T-helper 22 cell (primary cell): ENCODE data around the gene C11orf98.
"Not testable (repeated sequence)": the region's sequence is repeated elsewhere in the genome, so short reads cannot be mapped to it uniquely, and the experiment has no call there.

Source experiments
- DNase-seq: peaks from one replicate; pipeline ENCODE4 v3.0.0-alpha.2; 2020; ENCODE audit warnings: low read depth

C11orf98 gene

GRCh38 chr11:62650283-62650682, 14.7 kb downstream of the C11orf98 start:
- not testable (repeated sequence) for DNase-seq

GRCh38 chr11:62649486-62649885, 15.5 kb downstream of the C11orf98 start:
- DNase-seq: no peak

DNA sequence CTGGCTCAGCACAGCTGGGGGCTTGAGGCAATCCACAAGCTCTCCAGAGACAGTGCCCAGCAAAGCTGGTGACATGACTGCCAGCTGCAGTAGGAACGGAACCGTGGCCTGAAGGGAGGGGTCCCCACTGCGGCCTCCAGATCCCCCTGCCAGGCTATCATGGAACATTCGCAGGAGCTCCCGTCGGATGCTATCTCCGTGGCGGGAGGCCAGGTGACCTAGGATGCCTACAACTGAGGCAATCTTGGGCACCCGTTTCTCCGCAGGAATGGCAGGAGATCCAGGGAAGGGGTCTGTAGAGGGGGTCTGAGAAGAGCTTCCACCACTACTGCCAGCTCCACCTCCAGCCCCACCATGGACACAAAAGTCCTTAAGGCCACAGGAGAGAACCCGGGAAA, 16.0 kb downstream of the C11orf98 start:
- DNase-seq: no peak

GRCh38 chr11:62648185-62648966, 16.6 kb downstream of the C11orf98 start:
- DNase-seq: no peak

DNA sequence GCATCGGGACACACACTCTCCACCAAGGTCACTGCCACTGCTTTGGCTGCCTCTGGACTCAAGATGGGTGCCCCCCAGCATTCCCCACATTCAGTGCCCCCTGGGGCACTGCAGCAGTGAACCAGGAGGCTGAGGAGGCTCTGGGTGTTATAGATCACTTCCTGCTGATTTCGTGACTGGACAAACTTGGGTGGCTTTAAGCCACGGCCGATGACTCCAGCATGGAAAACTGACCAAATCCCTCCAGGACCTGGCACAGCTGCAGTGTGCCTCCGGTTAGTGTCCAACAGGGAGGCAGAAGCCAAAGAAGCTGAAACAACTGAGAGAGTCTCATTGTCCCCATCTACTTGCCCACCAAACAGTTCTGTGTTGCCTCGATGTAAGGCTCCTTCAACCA, 17.4 kb downstream of the C11orf98 start:
- no peak for DNase-seq

GRCh38 chr11:62646825-62647608, 18.0 kb downstream of the C11orf98 start:
- no peak for DNase-seq

DNA sequence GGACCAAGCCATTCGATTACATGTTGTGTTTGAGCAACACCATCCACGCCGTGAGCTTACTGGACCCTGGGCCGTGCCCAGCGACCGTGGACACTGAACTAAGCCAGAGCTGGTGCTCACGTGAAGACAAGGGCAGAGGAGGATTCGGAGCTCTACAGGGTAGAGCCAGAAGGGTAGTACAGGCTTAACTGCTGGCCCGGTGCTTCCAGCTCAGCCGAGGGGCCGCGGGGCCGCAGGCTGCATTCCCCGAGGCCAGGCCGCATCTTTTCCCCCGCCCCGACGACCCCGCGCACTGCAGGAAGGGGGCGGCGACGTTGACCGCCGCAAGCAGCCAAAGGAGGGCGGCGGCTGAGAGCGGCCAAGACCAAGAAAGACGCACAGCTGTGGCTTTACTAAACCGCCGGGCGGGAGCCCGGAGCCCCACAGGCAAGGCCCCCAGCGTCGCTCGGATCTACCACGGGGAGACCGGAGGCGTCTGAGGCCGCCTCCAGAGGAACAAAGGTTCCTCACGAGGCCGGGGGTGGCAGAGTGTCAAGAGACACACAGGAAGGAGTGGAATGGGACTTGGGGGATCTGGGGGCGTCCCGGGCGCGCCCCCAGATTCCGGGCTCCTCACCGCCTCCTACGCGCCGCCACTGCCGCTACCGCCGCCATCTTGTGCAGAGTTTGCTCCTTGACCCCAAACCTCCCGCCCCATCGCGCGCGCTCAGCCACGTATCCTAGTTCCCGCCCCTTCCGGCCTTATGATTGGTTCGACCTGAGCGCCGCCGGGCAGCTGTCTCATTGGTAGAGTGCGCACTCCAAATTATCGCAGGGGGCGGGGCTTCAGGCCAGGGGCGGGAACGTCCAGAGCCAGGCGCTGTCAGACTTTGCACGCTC, 18.8 kb downstream of the C11orf98 start, which contains the start of gene GANAB:
Gene GANAB, minus strand, starts transcription at position 668 of the 879 bp plus-strand sequence. Its CDS starts 14 bp downstream, at position 654.
- DNase-seq: peak; percentile 98

DNA sequence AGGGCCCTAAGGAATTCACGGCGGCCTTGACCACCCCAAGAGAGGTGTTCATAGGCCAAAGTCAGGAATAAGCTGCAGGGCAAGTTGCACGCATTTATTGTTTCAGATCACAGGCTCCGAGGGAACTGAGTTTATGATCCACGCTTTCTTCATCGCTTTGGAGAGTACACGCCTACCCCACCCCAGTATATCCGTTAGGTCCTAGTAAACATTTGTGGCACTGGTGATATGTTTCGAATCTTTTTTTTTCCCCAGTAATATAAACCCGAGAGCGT, 19.4 kb downstream of the C11orf98 start:
- no peak for DNase-seq

- no peak for DNase-seq
Observed at GRCh38 chr11:62644220-62644619, 20.8 kb downstream of the C11orf98 start.

DNA sequence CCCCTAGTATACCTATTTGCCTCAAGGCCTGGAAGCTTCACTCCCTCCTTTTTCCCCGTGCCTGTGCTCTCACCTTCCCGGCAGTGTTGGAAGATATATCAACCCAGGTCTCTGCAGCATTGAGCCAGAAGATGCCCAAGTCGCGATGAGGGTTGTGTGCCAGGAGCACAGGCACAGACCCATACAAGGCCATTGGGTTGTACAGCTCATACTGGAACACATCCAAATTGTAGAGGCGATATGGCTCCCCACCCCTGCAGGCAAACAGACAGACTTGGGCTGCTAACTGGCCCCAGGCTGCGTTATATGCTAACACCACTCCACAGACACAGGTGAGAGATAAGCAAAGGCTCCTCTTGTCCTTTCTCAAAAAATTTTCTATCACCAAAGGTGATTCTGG, 32.5 kb downstream of the C11orf98 start:
- DNase-seq: no peak

DNA sequence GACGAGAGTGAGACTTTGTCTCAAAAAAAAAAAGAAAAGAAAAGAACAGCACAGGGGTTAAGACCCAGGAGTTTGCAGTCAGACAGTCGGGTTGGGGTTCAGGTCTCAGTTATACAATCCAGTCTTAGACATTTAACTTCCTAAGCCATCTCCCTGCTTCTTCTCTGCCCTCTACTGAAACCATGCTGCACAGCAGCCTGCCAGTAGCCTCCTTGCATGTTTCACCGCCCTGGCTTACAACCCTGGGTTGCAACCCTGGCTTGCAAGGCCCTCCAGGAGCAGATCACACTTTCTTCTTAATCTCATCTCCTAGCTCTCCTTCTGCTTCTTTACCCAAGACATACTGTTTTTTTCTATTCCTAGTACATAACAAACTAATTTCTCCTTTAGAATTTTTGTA, 37.3 kb downstream of the C11orf98 start:
- no peak for DNase-seq

DNA sequence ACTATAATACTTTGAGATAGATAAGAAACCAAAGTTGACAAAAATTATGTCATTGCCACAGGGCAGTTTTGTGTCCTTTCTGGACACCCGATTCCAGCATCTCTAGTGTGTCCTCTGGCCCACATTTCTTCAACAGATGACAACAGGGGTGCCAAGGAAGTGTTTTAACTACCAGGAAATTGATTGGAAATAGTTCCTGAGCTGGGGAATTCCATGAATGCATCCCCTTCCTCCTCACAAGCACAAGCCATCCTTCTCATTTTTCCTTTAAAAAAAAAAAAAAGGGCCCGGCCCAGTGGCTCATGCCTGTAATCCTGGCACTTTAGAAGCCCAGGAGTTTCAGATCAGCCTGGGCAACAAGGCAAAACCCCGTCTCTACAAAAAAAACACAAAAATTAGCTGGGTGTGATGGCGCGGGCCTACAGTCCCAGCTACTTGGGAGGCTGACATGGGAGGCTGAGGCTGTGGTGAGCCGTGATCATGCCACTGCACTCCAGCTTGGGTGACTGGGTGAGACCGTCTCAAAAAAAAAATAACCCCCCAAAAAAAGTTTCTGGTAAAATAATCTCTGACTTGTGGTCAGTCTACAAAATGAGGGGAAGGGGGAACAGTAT, 42.4 kb downstream of the C11orf98 start:
- DNase-seq: no peak

DNA sequence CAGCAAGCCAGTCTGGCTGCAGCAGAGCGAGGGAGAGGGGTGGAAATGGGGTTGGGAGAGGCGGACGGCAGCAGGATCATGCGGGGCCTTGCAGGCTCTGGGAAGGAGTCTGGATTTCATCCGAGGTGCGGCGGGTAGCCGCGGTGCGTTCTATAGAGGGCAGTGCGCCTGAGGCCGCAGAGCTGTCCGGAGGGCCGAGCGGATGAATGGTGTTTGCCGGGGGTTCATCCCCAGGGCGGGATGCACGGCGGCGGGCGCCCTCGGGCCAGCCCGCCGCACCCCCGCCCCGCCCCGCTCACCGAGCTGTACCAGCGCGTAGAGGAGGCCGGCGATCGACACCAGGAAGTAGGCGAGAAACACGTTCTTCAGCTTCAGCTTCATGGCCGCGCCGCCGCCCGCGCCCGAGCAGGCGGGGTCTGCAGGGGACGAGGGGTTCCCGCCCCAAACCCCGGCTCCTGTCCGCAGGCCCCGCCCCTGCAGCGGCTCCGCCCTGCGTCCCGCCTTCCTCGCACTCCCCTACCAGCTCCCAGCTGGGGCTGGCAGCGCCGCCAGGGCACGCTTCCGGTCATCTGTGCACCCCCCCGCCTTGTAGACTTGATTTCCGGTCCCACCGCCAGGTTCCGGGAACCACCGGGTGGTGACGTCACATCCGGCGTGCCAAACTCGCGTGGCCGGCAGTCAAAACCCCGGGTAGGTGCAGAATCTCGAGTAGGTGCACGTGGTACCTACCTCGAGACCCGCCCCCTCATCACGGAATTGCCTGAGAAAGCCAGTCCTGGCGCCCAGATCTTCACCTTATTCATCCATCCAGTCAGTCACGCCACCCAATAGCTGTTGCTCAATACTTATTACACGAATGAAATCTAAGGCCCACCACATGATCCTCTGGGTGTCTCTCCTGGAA, 43.2 kb downstream of the C11orf98 start, which contains the start of gene B3GAT3:
Gene B3GAT3, minus strand, starts transcription at position 420 of the 904 bp plus-strand sequence. Its CDS starts 39 bp downstream, at position 381.
- DNase-seq: peak; percentile 97

DNA sequence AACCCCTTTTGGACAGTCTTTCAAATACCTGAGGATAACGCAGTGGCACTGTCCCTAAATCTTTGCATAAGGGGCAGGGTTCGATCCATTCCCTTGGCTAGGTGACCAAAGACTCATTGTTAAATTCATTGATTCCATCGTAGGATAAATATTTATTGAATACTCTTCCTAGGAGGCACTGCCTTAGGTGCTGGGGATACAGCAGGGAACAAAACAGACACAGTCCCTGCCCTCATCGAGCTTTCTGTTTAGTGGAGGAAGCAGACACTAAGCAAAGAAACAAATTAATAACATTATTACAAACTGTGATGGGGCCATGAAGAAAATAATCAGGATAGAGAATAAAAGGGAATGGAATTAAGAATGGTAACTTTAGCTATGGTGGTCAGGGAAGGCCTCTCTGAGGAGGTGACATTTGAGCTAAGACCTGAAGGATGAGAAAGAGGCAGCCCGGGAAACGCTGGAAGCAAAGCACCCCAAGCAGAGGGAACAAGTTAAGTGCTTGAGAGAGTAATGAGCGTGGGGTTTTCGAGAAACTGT, 43.9 kb downstream of the C11orf98 start:
- DNase-seq: no peak

- not testable (repeated sequence) for DNase-seq
Observed at GRCh38 chr11:62616957-62617356, 48.1 kb downstream of the C11orf98 start.

DNA sequence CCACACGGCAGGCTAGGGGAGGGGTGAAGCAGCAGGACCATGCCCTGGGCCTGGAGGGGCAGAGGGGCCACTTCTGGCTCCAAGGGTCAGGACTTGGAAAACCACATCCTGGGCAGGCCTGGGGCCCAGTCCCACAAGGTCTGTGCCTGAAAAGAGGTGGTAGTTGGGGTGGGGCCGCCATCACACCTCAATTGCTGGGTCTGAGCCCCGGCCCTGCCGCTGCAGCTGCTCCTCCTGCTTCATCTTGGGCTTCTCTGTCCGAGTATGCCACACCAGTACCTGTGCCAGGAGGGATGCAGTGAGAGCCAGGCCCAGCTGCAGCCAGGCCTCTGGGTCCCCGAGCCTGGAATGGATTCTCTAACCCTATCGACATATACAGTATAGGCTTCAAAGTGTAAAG, 49.5 kb downstream of the C11orf98 start:
- no peak for DNase-seq

DNA sequence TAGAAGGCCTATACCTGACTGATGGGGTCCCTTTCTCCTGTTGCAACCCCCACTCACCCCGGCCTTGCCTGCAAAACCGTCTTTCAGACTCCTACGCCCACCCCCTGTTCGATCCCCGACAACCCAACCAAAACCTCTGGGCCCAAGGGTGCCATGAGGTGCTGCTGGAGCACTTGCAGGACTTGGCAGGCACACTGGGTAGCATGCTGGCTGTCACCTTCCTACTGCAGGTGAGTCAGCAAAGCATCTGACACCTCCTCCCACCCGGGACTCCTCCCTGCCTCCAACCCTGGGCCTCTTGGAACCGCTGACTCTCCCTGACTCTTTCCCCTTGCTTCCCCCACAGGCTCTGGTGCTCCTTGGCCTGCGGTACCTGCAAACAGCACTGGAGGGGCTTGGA, 50.7 kb downstream of the C11orf98 start:
- DNase-seq: no peak

DNA sequence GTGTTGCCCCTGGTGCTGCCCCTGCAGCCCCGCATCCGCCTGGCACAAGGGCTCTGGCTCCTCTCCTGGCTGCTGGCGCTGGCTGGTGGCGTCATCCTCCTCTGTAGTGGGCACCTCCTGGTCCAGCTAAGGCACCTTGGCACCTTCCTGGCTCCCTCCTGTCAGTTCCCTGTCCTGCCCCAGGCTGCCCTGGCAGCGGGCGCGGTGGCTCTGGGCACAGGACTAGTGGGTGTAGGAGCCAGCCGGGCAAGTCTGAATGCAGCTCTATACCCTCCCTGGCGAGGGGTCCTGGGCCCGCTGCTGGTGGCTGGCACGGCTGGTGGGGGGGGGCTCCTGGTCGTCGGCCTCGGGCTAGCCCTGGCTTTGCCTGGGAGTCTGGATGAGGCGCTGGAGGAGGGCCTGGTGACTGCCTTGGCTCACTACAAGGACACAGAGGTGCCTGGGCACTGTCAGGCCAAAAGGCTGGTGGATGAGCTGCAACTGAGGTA, 51.7 kb downstream of the C11orf98 start:
- DNase-seq: no peak
